Neural progenitor cell (in vitro differentiated cells): Measurements from ENCODE around the gene WDR54. TPM values are rescaled to one million over a fixed set of nuclear protein-coding genes. Genes with fewer than 3 reads are reported as not detected.

Experiments used
- DNase-seq: peaks from one replicate; pipeline ENCODE4 v3.0.0-alpha.2; 2016; ENCODE audit warnings: low spot score
- H2AFZ ChIP-seq: fragments of 200-600 bp; sonication (generic); replicated peaks from 2 replicates; pipeline ENCODE4 v1.6.1; 2016; ENCODE audit warnings: antibody characterized with exemption
- H3F3A ChIP-seq: fragments of 200-600 bp; sonication (generic); 2 replicates; pipeline ENCODE4 v1.6.1; 2016; ENCODE audit warnings: antibody characterized with exemption, low read depth
- H3K27ac ChIP-seq: fragments of 200-600 bp; sonication (generic); 2 replicates; pipeline ENCODE4 v1.5.1; 2016; ENCODE audit warnings: mild to moderate bottlenecking
- H3K27me3 ChIP-seq: fragments of 200-600 bp; sonication (generic); 2 replicates; pipeline ENCODE4 v1.6.1; 2016; ENCODE audit warnings: mild to moderate bottlenecking, moderate library complexity
- H3K36me3 ChIP-seq: fragments of 200-600 bp; sonication (generic); 2 replicates; pipeline ENCODE4 v1.5.1; 2016
- H3K4me1 ChIP-seq: fragments of 200-600 bp; sonication (generic); 2 replicates; pipeline ENCODE4 v1.6.1; 2016; ENCODE audit warnings: mixed run types
- H3K4me2 ChIP-seq: fragments of 200-600 bp; sonication (generic); 2 replicates; pipeline ENCODE4 v1.6.1; 2016
- H3K4me3 ChIP-seq: fragments of 200-600 bp; sonication (generic); 2 replicates; pipeline ENCODE4 v1.5.1; 2016
- H3K79me2 ChIP-seq: fragments of 200-600 bp; sonication (generic); 2 replicates; pipeline ENCODE4 v1.6.1; 2016; ENCODE audit warnings: low read depth
- H3K9ac ChIP-seq: fragments of 200-600 bp; sonication (generic); 2 replicates; pipeline ENCODE4 v1.6.1; 2016
- H3K9me3 ChIP-seq: fragments of 200-600 bp; sonication (generic); 2 replicates; pipeline ENCODE4 v1.5.1; 2016; ENCODE audit warnings: low read depth
- H4K20me1 ChIP-seq: fragments of 200-600 bp; sonication (generic); 2 replicates; pipeline ENCODE4 v1.6.1; 2016; ENCODE audit warnings: low read depth
- H3K27ac Mint-ChIP-seq: 3 replicates; pipeline ENCODE4 v1.8.0; 2021; ENCODE audit warnings: mixed read lengths
- H3K27me3 Mint-ChIP-seq: 2 replicates; pipeline ENCODE4 v1.8.0; 2022; ENCODE audit warnings: low read depth, mild to moderate bottlenecking, inconsistent platforms, moderate library complexity, mixed read lengths; ENCODE audit not compliant: insufficient read depth
- H3K36me3 Mint-ChIP-seq: 3 replicates; pipeline ENCODE4 v1.8.0; 2021; ENCODE audit warnings: mixed read lengths
- H3K4me1 Mint-ChIP-seq: 3 replicates; pipeline ENCODE4 v1.8.0; 2021; ENCODE audit warnings: mixed read lengths
- H3K4me3 Mint-ChIP-seq: 3 replicates; pipeline ENCODE4 v1.8.0; 2021; ENCODE audit warnings: mild to moderate bottlenecking, moderate library complexity, mixed read lengths
- H3K9me3 Mint-ChIP-seq: 3 replicates; pipeline ENCODE4 v1.8.0; 2020; ENCODE audit warnings: mixed read lengths
- CTCF ChIP-seq: fragments of 200-600 bp; sonication (generic); IDR thresholded peaks from 2 replicates; pipeline ENCODE4 v1.5.1; 2017; ENCODE audit warnings: antibody characterized with exemption, mild to moderate bottlenecking
- EZH2 ChIP-seq: fragments of 200-600 bp; sonication (generic); IDR thresholded peaks from 2 replicates; pipeline ENCODE4 v1.6.1; 2017; ENCODE audit warnings: antibody characterized with exemption, mild to moderate bottlenecking, moderate library complexity
- EZH2phosphoT487 ChIP-seq: fragments of 200-600 bp; sonication (generic); IDR thresholded peaks from 2 replicates; pipeline ENCODE4 v1.6.1; 2017; ENCODE audit warnings: antibody characterized with exemption
- total RNA-seq: library from RNA; depleted of rRNA; stranded (reverse); fragments of >200 nt; gene quantifications from 2 replicates; pipeline ENCODE4 v1.2.3, GENCODE V29; 2015; ENCODE audit warnings: low replicate concordance

The WDR54 gene
- total RNA-seq, 1 donor from 2014 or later, result 88.1 TPM

- peak overlapping the region; percentile 65 for H2AFZ ChIP-seq
- no peak overlapping the region for H3K4me3 Mint-ChIP-seq
- H3K4me1 ChIP-seq, result peaks cover 17% of the 10 kb centered on the region
- peaks cover 41% of the 10 kb centered on the region for H3K79me2 ChIP-seq
- no peaks in the 10 kb centered on the region for H3K9me3 ChIP-seq
- H3K36me3 Mint-ChIP-seq, result no peaks in the 10 kb centered on the region
- H3K4me3 ChIP-seq, result no peak overlapping the region
- peaks cover 6% of the 10 kb centered on the region for H3F3A ChIP-seq
- peak overlapping the region; percentile 58 for H3K27ac Mint-ChIP-seq
- no peaks in the 10 kb centered on the region for H3K9me3 Mint-ChIP-seq
- no peak for DNase-seq
- no peak overlapping the region for H3K27ac ChIP-seq
- peaks cover 4% of the 10 kb centered on the region for H3K4me1 Mint-ChIP-seq
- H3K27me3 Mint-ChIP-seq, result peaks cover 4% of the 10 kb centered on the region
- TF ChIP-seq CTCF (no peak), EZH2 (no peak), EZH2phosphoT487 (no peak)
- H3K27me3 ChIP-seq, result no peaks in the 10 kb centered on the region
- peak overlapping the region; percentile 91 for H3K4me2 ChIP-seq
- no peaks in the 10 kb centered on the region for H3K36me3 ChIP-seq
- no peak overlapping the region for H3K9ac ChIP-seq
- H4K20me1 ChIP-seq, result peaks cover 37% of the 10 kb centered on the region
Measured at GRCh38 chr2:74392449-74392743, 29.1 kb upstream of the WDR54 start.

- H3K36me3 Mint-ChIP-seq, result no peaks in the 10 kb centered on the region
- H3K9me3 Mint-ChIP-seq, result no peaks in the 10 kb centered on the region
- H3F3A ChIP-seq, result peaks cover 6% of the 10 kb centered on the region
- H3K27ac Mint-ChIP-seq, result no peak overlapping the region
- H3K4me1 ChIP-seq, result peaks cover 17% of the 10 kb centered on the region
- no peak overlapping the region for H3K9ac ChIP-seq
- no peak overlapping the region for H3K27ac ChIP-seq
- H3K4me1 Mint-ChIP-seq, result peaks cover 4% of the 10 kb centered on the region
- H3K79me2 ChIP-seq, result peaks cover 30% of the 10 kb centered on the region
- no peak for DNase-seq
- H2AFZ ChIP-seq, result no peak overlapping the region
- peaks cover 4% of the 10 kb centered on the region for H3K27me3 Mint-ChIP-seq
- TF ChIP-seq EZH2 (no peak), EZH2phosphoT487 (no peak), CTCF (no peak)
- H3K36me3 ChIP-seq, result no peaks in the 10 kb centered on the region
- no peaks in the 10 kb centered on the region for H3K27me3 ChIP-seq
- no peak overlapping the region for H3K4me2 ChIP-seq
- no peak overlapping the region for H3K4me3 Mint-ChIP-seq
- no peaks in the 10 kb centered on the region for H3K9me3 ChIP-seq
- peaks cover 25% of the 10 kb centered on the region for H4K20me1 ChIP-seq
- no peak overlapping the region for H3K4me3 ChIP-seq
Measured at GRCh38 chr2:74393525-74393924, 28.0 kb upstream of the WDR54 start.

GRCh38 chr2:74396149-74396548 is 25.4 kb upstream of the WDR54 start:
- no peak overlapping the region for H3K27ac Mint-ChIP-seq
- H3K4me3 Mint-ChIP-seq, result no peak overlapping the region
- DNase-seq, result no peak
- H3K4me1 ChIP-seq, result no peaks in the 10 kb centered on the region
- H3K9me3 ChIP-seq, result no peaks in the 10 kb centered on the region
- TF ChIP-seq CTCF, result no peak
- TF ChIP-seq EZH2, result no peak
- TF ChIP-seq EZH2phosphoT487, result no peak
- no peak overlapping the region for H3K27ac ChIP-seq
- peaks cover 5% of the 10 kb centered on the region for H3K27me3 Mint-ChIP-seq
- no peak overlapping the region for H3K4me2 ChIP-seq
- H4K20me1 ChIP-seq, result no peaks in the 10 kb centered on the region
- H3K27me3 ChIP-seq, result no peaks in the 10 kb centered on the region
- H2AFZ ChIP-seq, result no peak overlapping the region
- no peaks in the 10 kb centered on the region for H3K36me3 Mint-ChIP-seq
- H3K4me1 Mint-ChIP-seq, result peaks cover 1% of the 10 kb centered on the region
- no peak overlapping the region for H3K9ac ChIP-seq
- no peak overlapping the region for H3K4me3 ChIP-seq
- peaks cover 4% of the 10 kb centered on the region for H3K79me2 ChIP-seq
- no peaks in the 10 kb centered on the region for H3K9me3 Mint-ChIP-seq
- peaks cover 3% of the 10 kb centered on the region for H3F3A ChIP-seq
- H3K36me3 ChIP-seq, result no peaks in the 10 kb centered on the region

GRCh38 chr2:74399785-74400184 is 21.7 kb upstream of the WDR54 start:
- no peaks in the 10 kb centered on the region for H4K20me1 ChIP-seq
- Mint-ChIP-seq H3K27ac (no peak overlapping the region), H3K27me3 (peaks cover 8% of the 10 kb centered on the region), H3K4me1 (no peaks in the 10 kb centered on the region), H3K4me3 (no peak overlapping the region), H3K36me3 (no peaks in the 10 kb centered on the region), H3K9me3 (no peaks in the 10 kb centered on the region)
- no peak overlapping the region for H3K9ac ChIP-seq
- H3K4me3 ChIP-seq, result no peak overlapping the region
- no peaks in the 10 kb centered on the region for H3K9me3 ChIP-seq
- peak overlapping the region; percentile 93 for H2AFZ ChIP-seq
- DNase-seq, result peak; percentile 45
- peak; percentile 67 for TF ChIP-seq CTCF
- no peak for TF ChIP-seq EZH2
- no peaks in the 10 kb centered on the region for H3K27me3 ChIP-seq
- H3K4me2 ChIP-seq, result no peak overlapping the region
- H3K27ac ChIP-seq, result no peak overlapping the region
- no peaks in the 10 kb centered on the region for H3K36me3 ChIP-seq
- H3K4me1 ChIP-seq, result no peaks in the 10 kb centered on the region
- H3K79me2 ChIP-seq, result no peaks in the 10 kb centered on the region
- no peaks in the 10 kb centered on the region for H3F3A ChIP-seq
